Dedifferentiated amniotic fluid mesenchymal stem cell (primary cell): ENCODE measurements around the gene TMPRSS13.

Source experiments
- DNase-seq: peaks from one replicate; pipeline ENCODE4 v3.0.0-alpha.2; 2016; ENCODE audit errors: extremely low spot score

The TMPRSS13 gene

GRCh38 chr11:117892651-117893050, 36.6 kb downstream of the TMPRSS13 start:
- DNase-seq, result no peak

- no peak for DNase-seq
Observed at GRCh38 chr11:117891362-117891761, 37.8 kb downstream of the TMPRSS13 start.

- DNase-seq, result no peak
Observed at GRCh38 chr11:117888139-117888566, 41.0 kb downstream of the TMPRSS13 start.

GRCh38 chr11:117887431-117888138, 41.6 kb downstream of the TMPRSS13 start:
- no peak for DNase-seq

- DNase-seq, result no peak
Observed at GRCh38 chr11:117885777-117886176, 43.4 kb downstream of the TMPRSS13 start.

GRCh38 chr11:117884994-117885393, 44.2 kb downstream of the TMPRSS13 start:
- DNase-seq, result no peak

GRCh38 chr11:117883063-117883462, 46.1 kb downstream of the TMPRSS13 start:
- no peak for DNase-seq

- DNase-seq, result no peak
Observed at GRCh38 chr11:117882311-117882905, 46.8 kb downstream of the TMPRSS13 start.

GRCh38 chr11:117881217-117881616, 48.0 kb downstream of the TMPRSS13 start:
- no peak for DNase-seq

GRCh38 chr11:117879516-117880480, 49.4 kb downstream of the TMPRSS13 start:
- no peak for DNase-seq

- no peak for DNase-seq
Observed at GRCh38 chr11:117878939-117879475, 50.2 kb downstream of the TMPRSS13 start.

- DNase-seq, result no peak
Observed at GRCh38 chr11:117878314-117878938, 50.8 kb downstream of the TMPRSS13 start.

- DNase-seq, result no peak
Observed at GRCh38 chr11:117877120-117877784, 52.0 kb downstream of the TMPRSS13 start.

- no peak for DNase-seq
Observed at GRCh38 chr11:117876341-117877119, 52.7 kb downstream of the TMPRSS13 start, which contains the start of gene FXYD6. FXYD6 (minus strand) TSS chr11:117876658; CDS start chr11:117842776, 33,882 bp downstream.

- no peak for DNase-seq
Observed at GRCh38 chr11:117876059-117876340, 53.2 kb downstream of the TMPRSS13 start.

GRCh38 chr11:117875382-117876058, 53.7 kb downstream of the TMPRSS13 start:
- no peak for DNase-seq

GRCh38 chr11:117874910-117875381, 54.3 kb downstream of the TMPRSS13 start:
- no peak for DNase-seq

- DNase-seq, result no peak
Observed at GRCh38 chr11:117874253-117874909, 54.8 kb downstream of the TMPRSS13 start.

GRCh38 chr11:117873828-117874125, 55.4 kb downstream of the TMPRSS13 start:
- no peak for DNase-seq
